ENCODE measurements around the gene TYW1B.
"Not testable (repeated sequence)": the region's sequence is repeated elsewhere in the genome, so short reads cannot be mapped to it uniquely, and the experiment has no call there.

The TYW1B gene

DNA sequence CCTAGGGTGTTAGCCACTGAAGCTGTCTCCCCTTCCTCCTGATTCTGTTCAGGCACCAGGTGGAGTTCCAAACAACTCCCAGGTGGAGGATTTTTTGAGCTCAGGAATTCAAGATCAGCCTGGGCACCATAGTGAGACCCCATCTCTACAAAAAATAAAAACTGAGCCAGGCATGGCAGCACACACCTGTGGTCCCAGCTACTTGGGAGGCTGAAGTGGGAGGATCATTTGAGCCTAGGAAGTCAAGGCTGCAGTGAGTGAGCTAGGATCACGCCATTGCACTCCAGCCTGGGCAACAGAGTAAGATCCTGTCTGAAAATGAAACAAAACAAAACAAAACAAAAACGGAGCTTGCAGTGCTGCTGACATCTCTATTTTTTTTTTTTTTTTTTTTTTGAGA, 287.1 kb downstream of the TYW1B start:
- no peak for DNase-seq

DNA sequence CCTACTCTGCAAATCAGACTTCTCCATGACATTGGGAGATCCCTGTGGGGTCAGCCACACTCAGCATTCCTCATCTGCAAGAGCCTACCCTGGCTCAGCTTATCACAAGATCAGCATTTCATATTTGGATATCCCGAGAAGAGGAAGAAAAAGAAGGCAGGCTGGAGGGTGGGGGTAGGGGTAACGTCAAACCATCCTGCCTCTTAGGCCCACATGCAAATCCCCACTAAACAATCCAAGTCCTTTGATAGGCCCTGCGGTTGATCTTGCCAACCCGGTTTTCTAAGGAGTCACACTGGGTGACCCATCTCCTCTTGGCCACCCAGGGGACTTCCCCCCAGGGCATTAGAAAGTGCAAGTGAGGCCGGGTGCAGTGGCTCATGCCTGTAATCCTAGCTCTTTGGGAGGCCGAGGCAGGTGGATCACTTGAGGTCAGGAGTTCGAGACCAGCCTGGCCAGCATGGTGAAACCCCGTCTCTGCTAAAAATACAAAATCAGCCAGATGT, 287.8 kb downstream of the TYW1B start:
- no peak for DNase-seq

DNA sequence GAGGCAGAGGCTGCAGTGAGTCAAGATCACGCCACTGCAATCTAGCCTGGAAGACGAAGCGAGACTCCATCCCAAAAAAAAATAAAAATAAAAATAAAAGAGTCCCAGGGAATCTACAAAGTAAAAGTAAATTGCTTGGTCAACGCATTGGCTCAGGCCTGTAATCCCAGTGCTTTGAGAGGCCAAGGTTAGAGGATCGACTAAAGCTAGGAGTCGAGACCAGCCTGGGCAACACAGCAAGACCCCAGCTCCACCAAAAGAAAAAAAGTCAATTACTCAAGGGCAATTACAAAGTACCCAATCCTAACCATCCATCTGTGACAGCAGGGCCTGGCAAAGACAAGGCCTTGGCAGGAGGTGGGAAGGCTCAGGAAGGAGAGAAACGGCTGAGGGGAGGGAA, 288.3 kb downstream of the TYW1B start:
- no peak for DNase-seq

DNA sequence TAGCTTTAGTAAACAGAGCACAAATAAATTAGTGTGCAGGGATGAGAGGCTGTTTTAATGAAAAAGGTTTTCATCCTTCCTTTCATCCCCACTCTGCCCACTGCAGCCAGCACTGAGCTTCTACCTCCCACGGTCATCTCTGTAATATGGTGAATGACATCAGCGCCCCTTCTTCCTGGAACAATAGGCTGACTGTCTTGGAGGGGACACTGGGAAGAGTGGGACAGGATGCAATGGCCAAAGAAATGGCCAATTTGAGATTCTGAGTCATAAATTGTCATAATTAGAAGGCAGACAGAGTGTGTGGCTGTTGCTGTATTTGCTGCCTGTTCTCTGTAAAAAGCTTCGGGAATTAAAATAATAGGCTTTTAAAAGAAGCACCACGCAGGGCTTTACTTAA, 289.1 kb downstream of the TYW1B start:
- no peak for DNase-seq

DNA sequence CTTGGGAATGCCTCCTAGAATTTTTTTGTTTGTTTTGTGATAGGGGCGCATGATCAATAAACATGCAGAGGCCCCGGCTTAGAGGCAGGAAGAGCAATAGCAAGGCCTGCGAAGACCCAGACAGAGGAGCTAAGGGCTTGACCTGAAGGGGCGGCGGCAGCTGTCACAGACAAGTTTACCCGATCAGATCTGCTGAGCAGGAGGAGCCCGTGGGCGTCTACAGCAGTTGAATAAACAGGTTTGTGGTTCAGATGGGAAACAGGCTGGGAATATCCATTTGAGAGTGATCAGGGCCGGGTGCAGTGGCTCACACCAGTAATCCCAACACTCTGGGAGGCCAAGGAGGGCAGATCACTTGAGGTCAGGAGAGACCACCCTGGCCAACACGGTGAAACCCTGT, 289.9 kb downstream of the TYW1B start:
- DNase-seq, result no peak

DNA sequence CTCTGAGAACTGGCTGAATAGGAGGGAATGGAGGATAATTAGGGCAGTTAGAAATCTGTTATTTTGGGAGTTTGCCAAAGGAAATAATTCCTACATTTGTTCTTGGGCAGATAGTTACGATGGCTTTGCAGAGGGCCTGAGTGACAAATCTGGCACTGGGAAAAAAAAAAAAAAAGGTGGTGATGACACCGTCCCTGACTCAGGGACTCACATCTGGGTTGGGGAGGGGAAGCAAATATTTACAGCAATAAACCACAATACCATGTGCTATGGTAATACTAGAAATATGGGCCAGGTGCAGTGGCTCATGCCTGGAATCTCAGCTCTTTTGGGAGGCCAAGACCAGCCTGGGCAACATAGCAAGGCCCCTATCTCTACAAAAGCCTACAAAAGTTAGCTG, 292.0 kb downstream of the TYW1B start:
- DNase-seq, result not testable (repeated sequence)

DNA sequence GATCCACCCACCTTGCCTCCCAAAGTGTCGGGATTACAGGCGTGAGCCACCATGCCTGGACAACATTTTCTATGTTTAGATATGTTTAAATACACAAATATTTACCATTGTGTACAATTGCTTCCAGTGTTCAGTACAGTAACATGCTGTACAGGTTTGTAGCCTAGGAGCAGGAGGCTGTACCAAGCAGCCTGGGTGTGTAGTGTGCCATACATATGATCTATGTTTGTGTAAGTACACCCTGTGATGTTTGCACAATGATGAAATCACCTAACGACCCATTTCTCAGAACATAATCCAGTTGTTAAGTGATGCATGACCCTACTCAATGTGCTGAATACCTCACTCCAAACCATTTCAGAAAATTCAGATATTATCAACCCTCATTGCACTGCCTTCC, 297.0 kb downstream of the TYW1B start:
- not testable (repeated sequence) for DNase-seq

Measured in DMS153 (cell line).